Measurements from ENCODE around the gene TMEM244. TPM values are rescaled to one million over a fixed set of nuclear protein-coding genes. Genes with fewer than 3 reads are reported as not detected.

TMEM244 gene
- total and polyA plus RNA-seq, 9 of the 15 experiments (the other 6 are each of a cell fraction or from before 2014, with no cell fraction given): not detected

GRCh38 chr6:129865013-129865412, 3.9 kb upstream of the TMEM244 start (continued):
- TF ChIP-seq CHAMP1 (IDR thresholded peaks at IDR 0.05) (peak; percentile 75), NFYB (IDR thresholded peaks at IDR 0.05; ENCODE audit: extremely low read depth, insufficient read length) (peak; percentile 43), SMC3 (conservative IDR thresholded peaks at IDR 0.05; ENCODE audit: insufficient read depth, low read depth, low read length) (peak; percentile 67), ZNF766 (CRISPR knock-in tag; conservative IDR thresholded peaks at IDR 0.05) (0 out of 2 replicates have a peak, but pooled peaks have one; percentile 19), BCLAF1 (IDR thresholded peaks at IDR 0.05; ENCODE audit: borderline replicate concordance in 1 of 2, control insufficient read depth in 1 of 2, low read depth in 2 of 2, low read length in 1 of 2) (no peak), RCOR1 (IDR thresholded peaks at IDR 0.05; ENCODE audit: borderline replicate concordance in 1 of 2, low read depth in 2 of 2, low read length in 2 of 2) (no peak), ZNF318 (IDR thresholded peaks at IDR 0.05; ENCODE audit: borderline replicate concordance in 1 of 2, low read depth in 1 of 2) (no peak), FOXM1 (IDR thresholded peaks at IDR 0.05; ENCODE audit: low read depth) (peak; percentile 30; the same call in 1 of the 2 replicates), FOXM1 (CRISPR knock-in tag; IDR thresholded peaks at IDR 0.05; ENCODE audit: low read depth) (no peak), ASH1L (IDR thresholded peaks at IDR 0.05; ENCODE audit: borderline replicate concordance, low read depth, partially characterized antibody) (peak; percentile 36), NFRKB (IDR thresholded peaks at IDR 0.05; ENCODE audit: low read depth) (no peak), NEUROD1 (IDR thresholded peaks at IDR 0.05; ENCODE audit: borderline replicate concordance, low read depth, low read length, partially characterized antibody) (no peak), FOS (IDR thresholded peaks at IDR 0.05; ENCODE audit: extremely low read depth, insufficient read length) (peak; percentile 47), ZNF347 (CRISPR knock-in tag; IDR thresholded peaks at IDR 0.05; ENCODE audit: low read depth) (no peak)

Data from K562 (cell line).